Measurements from ENCODE around the gene IQUB.

IQUB gene

GRCh38 chr7:123570390-123571182 is 36.2 kb upstream of the IQUB start:
- CTCF ChIA-PET = interaction anchor here (0.7 to 0.8 kb wide), 2 partner anchors 11 to 54 kb away, joined by 3 read pairs; no protein-coding TSS in a partner anchor
- POLR2A ChIA-PET = interaction anchor here (0.6 kb wide), 1 partner anchor 13 kb away, joined by 4 read pairs; no protein-coding TSS in a partner anchor
- no peak for TF ChIP-seq GLI4 (tag by site-specific recombination; IDR thresholded peaks at IDR 0.05)
- H3K36me3 ChIP-seq (ENCODE audit: control insufficient read depth in 2 of 2, insufficient read depth in 1 of 2, low read length in 2 of 2) = no peaks in the 10 kb centered on the region
- no peak overlapping the region for H3K4me3 ChIP-seq (ENCODE audit: low read depth, low read length)
- no peak overlapping the region for H3K27ac ChIP-seq (ENCODE audit: extremely low read depth, low read depth, low read length)
- H3K4me1 ChIP-seq (ENCODE audit: control insufficient read depth, insufficient read depth, low read length) = peaks cover 2% of the 10 kb centered on the region; the same call in 1 of the 2 replicates
- no peaks in the 10 kb centered on the region for H3K9me3 ChIP-seq (ENCODE audit: control insufficient read depth, insufficient read depth, low read depth, low read length)

- Histone ChIP-seq H3K9me3 (ENCODE audit: control insufficient read depth, insufficient read depth, low read depth, low read length) (no peaks in the 10 kb centered on the region), H3K36me3 (ENCODE audit: control insufficient read depth in 2 of 2, insufficient read depth in 1 of 2, low read length in 2 of 2) (no peaks in the 10 kb centered on the region), H3K4me1 (ENCODE audit: control insufficient read depth, insufficient read depth, low read length) (peaks cover 2% of the 10 kb centered on the region; the same call in 1 of the 2 replicates), H3K4me3 (ENCODE audit: low read depth, low read length) (no peak overlapping the region), H3K27ac (ENCODE audit: extremely low read depth, low read depth, low read length) (no peak overlapping the region)
- CTCF ChIA-PET = interaction anchor here (0.6 kb wide), 1 partner anchor 1238 kb away, joined by 3 read pairs; no protein-coding TSS in a partner anchor
- no peak for TF ChIP-seq SP2 (tag by site-specific recombination; IDR thresholded peaks at IDR 0.05)
- TF ChIP-seq ZFP41 (tag by site-specific recombination; IDR thresholded peaks at IDR 0.05; ENCODE audit: borderline replicate concordance) = no peak
- no peak for TF ChIP-seq ZNF121 (tag by site-specific recombination; IDR thresholded peaks at IDR 0.05)
- no peak for TF ChIP-seq ZNF114 (tag by site-specific recombination; IDR thresholded peaks at IDR 0.05)
- no peak for TF ChIP-seq HOXA7 (CRISPR knock-in tag; IDR thresholded peaks at IDR 0.05; ENCODE audit: borderline replicate concordance)
- no peak for TF ChIP-seq ZNF223 (tag by site-specific recombination; IDR thresholded peaks at IDR 0.05)
- TF ChIP-seq ZNF530 (tag by site-specific recombination; IDR thresholded peaks at IDR 0.05; ENCODE audit: low read depth) = no peak
- no peak for TF ChIP-seq ZNF302 (tag by site-specific recombination; IDR thresholded peaks at IDR 0.05; ENCODE audit: low read depth)
- no peak for TF ChIP-seq ZNF157 (tag by site-specific recombination; IDR thresholded peaks at IDR 0.05)
- no peak for TF ChIP-seq ZNF596 (tag by site-specific recombination; IDR thresholded peaks at IDR 0.05)
- TF ChIP-seq ZNF510 (tag by site-specific recombination; IDR thresholded peaks at IDR 0.05; ENCODE audit: insufficient replicate concordance) = no peak
- POLR2A ChIA-PET = interaction anchor here (0.6 kb wide), 2 partner anchors 12 to 316 kb away, joined by 4 read pairs; no protein-coding TSS in a partner anchor
Measured at GRCh38 chr7:123569352-123570010, 35.1 kb upstream of the IQUB start.

GRCh38 chr7:123562121-123562520 is 27.7 kb upstream of the IQUB start:
- H3K4me1 ChIP-seq (ENCODE audit: control insufficient read depth, insufficient read depth, low read length) = no peaks in the 10 kb centered on the region
- ChIA-PET CTCF (no interaction called here), POLR2A (no interaction called here)
- no peaks in the 10 kb centered on the region for H3K36me3 ChIP-seq (ENCODE audit: control insufficient read depth in 2 of 2, insufficient read depth in 1 of 2, low read length in 2 of 2)
- no peak overlapping the region for H3K4me3 ChIP-seq (ENCODE audit: low read depth, low read length)
- no peaks in the 10 kb centered on the region for H3K9me3 ChIP-seq (ENCODE audit: control insufficient read depth, insufficient read depth, low read depth, low read length)
- no peak overlapping the region for H3K27ac ChIP-seq (ENCODE audit: extremely low read depth, low read depth, low read length)
- TF ChIP-seq ZNF175 (tag by site-specific recombination; IDR thresholded peaks at IDR 0.05) (no peak), REPIN1 (tag by site-specific recombination; IDR thresholded peaks at IDR 0.05; ENCODE audit: low read depth) (no peak), ZNF433 (tag by site-specific recombination; IDR thresholded peaks at IDR 0.05; ENCODE audit: low read depth) (no peak), EGR2 (tag by site-specific recombination; IDR thresholded peaks at IDR 0.05; ENCODE audit: low read depth) (no peak), ZNF146 (tag by site-specific recombination; IDR thresholded peaks at IDR 0.05) (no peak), ZNF211 (tag by site-specific recombination; IDR thresholded peaks at IDR 0.05; ENCODE audit: low read depth) (no peak), ZNF664 (tag by site-specific recombination; IDR thresholded peaks at IDR 0.05) (no peak), ZNF311 (tag by site-specific recombination; IDR thresholded peaks at IDR 0.05; ENCODE audit: borderline replicate concordance) (no peak), ZNF596 (tag by site-specific recombination; IDR thresholded peaks at IDR 0.05) (no peak), PRDM10 (tag by site-specific recombination; IDR thresholded peaks at IDR 0.05) (no peak), ZNF354C (tag by site-specific recombination; IDR thresholded peaks at IDR 0.05; ENCODE audit: borderline replicate concordance, low read depth) (no peak), ZNF423 (tag by site-specific recombination; IDR thresholded peaks at IDR 0.05) (no peak), ZNF324 (tag by site-specific recombination; IDR thresholded peaks at IDR 0.05) (no peak), ZNF280C (tag by site-specific recombination; IDR thresholded peaks at IDR 0.05) (no peak), ZNF341 (tag by site-specific recombination; IDR thresholded peaks at IDR 0.05; ENCODE audit: low read depth) (no peak)

Data from HEK293 (cell line).